Gastrocnemius medialis (tissue), 4 donors: ENCODE data around the gene SUPT20H. TPM values are rescaled to one million over a fixed set of nuclear protein-coding genes. Genes with fewer than 3 reads are reported as not detected.

Experiments
- ATAC-seq, 2 donors: fragments of 150-250 bp; one replicate each; pipeline ENCODE4 v1.9.1; 2016
- DNase-seq, 2 donors: peaks; one replicate each; pipeline ENCODE4 v3.0.0-alpha.2; 2019
- H3K27ac ChIP-seq, 4 donors: fragments of 200-600 bp; sonication (generic); 1 replicate in 1 of 4; 2 replicates in 3 of 4; pipeline ENCODE4 v1.5.1; 2016 to 2018; ENCODE audit warnings: mild to moderate bottlenecking in 2 of 4, moderate library complexity in 1 of 4
- H3K27me3 ChIP-seq, 3 donors: fragments of 200-600 bp; sonication (generic) in 2 of 3; 1 replicate in 1 of 3; 2 replicates in 2 of 3; pipeline versions ENCODE4 v1.5.1 to v1.6.0; 2016 to 2019; ENCODE audit warnings: mild to moderate bottlenecking in 1 of 3, moderate library complexity in 1 of 3
- H3K36me3 ChIP-seq, 2 donors: fragments of 200-600 bp; sonication (generic) in 1 of 2; one replicate each; pipeline ENCODE4 v1.5.1; 2017 to 2018
- H3K4me1 ChIP-seq, 2 donors: fragments of 200-600 bp; sonication (generic) in 1 of 2; one replicate each; pipeline ENCODE4 v1.5.1; 2016 to 2017; ENCODE audit warnings: mild to moderate bottlenecking in 2 of 2
- H3K4me3 ChIP-seq, 4 donors: fragments of 200-600 bp; sonication (generic) in 3 of 4; 1 replicate in 1 of 4; 2 replicates in 3 of 4; pipeline ENCODE4 v1.5.1; 2016 to 2019; ENCODE audit warnings: mild to moderate bottlenecking in 2 of 4
- H3K9me3 ChIP-seq, 3 donors: fragments of 200-600 bp; sonication (generic) in 2 of 3; 1 replicate in 1 of 3; 2 replicates in 2 of 3; pipeline ENCODE4 v1.5.1; 2016 to 2019
- POLR2A ChIP-seq, 2 donors: fragments of 450-650 bp; IDR thresholded peaks; one replicate each; pipeline ENCODE4 v1.6.1; 2017; ENCODE audit warnings: antibody characterized with exemption in 2 of 2, mild to moderate bottlenecking in 2 of 2, moderate library complexity in 2 of 2
- in situ Hi-C, 4 donors: fragments of 200-750 bp; cut with MboI; loops; one replicate each; pipeline versions ENCODE4 v1.15.0 to v1.8.0; 2017; ENCODE audit warnings: low sequenced_read_pairs in 4 of 4
- intact Hi-C: fragments of 100-400 bp; cut with DNase I; formaldehyde crosslinking; loops from one replicate; pipeline ENCODE4 v1.15.1; 2023; ENCODE audit warnings: low total_unique reads
- total RNA-seq, 4 donors: library from RNA; depleted of rRNA; stranded (reverse); fragments of >200 nt; gene quantifications; one replicate each; pipeline versions ENCODE4 v1.1.0 to v1.2.3, GENCODE V29; 2016
- TF ChIP-seq, protein P1 (sequence below), 5 experiments: fragments of 450-650 bp in 3 of 5; fragments of 200-600 bp in 2 of 5; sonication (generic) in 2 of 5; IDR thresholded peaks in 4 of 5; conservative IDR thresholded peaks in 1 of 5; 1 replicate in 4 of 5; 2 replicates in 1 of 5; pipeline ENCODE4 v1.5.1; 2016 to 2019; ENCODE audit warnings: antibody characterized with exemption in 5 of 5, mild to moderate bottlenecking in 3 of 5, moderate library complexity in 3 of 5

Gene SUPT20H
- total RNA-seq, 4 donors from 2014 or later = 18.1 to 24.4 (median 19.1) TPM

DNA sequence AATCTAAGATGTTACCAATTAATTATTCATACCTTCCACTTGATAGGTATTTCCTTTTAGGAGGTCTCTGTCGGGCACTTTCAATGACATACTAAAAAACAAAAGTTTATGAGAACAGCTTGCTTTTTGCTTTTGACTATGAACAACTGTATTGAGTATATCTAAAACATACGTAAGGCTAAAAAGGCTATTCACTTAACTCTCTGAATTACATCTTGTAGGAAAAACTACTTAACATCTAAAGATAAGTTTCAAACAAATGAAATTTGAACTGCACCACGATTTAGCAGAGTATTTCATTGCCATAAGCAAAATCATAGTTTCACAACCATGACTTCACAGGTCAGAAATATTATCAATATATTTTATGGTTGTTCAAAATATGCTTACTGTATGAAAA is 11.6 kb downstream of the SUPT20H start:
- no peaks in the 10 kb centered on the region for H3K9me3 ChIP-seq
- DNase-seq (no peak), ATAC-seq (no peak)
- in situ Hi-C loops (no loop called here), intact Hi-C loops (no loop called here)
- no peaks in the 10 kb centered on the region for H3K27me3 ChIP-seq
- no peak overlapping the region for H3K4me3 ChIP-seq
- TF ChIP-seq POLR2A (IDR thresholded peaks at IDR 0.05) = no peak
- TF ChIP-seq, protein P1, sequence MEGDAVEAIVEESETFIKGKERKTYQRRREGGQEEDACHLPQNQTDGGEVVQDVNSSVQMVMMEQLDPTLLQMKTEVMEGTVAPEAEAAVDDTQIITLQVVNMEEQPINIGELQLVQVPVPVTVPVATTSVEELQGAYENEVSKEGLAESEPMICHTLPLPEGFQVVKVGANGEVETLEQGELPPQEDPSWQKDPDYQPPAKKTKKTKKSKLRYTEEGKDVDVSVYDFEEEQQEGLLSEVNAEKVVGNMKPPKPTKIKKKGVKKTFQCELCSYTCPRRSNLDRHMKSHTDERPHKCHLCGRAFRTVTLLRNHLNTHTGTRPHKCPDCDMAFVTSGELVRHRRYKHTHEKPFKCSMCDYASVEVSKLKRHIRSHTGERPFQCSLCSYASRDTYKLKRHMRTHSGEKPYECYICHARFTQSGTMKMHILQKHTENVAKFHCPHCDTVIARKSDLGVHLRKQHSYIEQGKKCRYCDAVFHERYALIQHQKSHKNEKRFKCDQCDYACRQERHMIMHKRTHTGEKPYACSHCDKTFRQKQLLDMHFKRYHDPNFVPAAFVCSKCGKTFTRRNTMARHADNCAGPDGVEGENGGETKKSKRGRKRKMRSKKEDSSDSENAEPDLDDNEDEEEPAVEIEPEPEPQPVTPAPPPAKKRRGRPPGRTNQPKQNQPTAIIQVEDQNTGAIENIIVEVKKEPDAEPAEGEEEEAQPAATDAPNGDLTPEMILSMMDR (IDR thresholded peaks at IDR 0.05 in 4 of 5, conservative IDR thresholded peaks at IDR 0.05 in 1 of 5) = no peak
- H3K36me3 ChIP-seq = peaks cover 0 to 28% of the 10 kb centered on the region in 2 donors
- H3K4me1 ChIP-seq = peaks cover 0 to 10% of the 10 kb centered on the region in 2 donors
- H3K27ac ChIP-seq = no peak overlapping the region

DNA sequence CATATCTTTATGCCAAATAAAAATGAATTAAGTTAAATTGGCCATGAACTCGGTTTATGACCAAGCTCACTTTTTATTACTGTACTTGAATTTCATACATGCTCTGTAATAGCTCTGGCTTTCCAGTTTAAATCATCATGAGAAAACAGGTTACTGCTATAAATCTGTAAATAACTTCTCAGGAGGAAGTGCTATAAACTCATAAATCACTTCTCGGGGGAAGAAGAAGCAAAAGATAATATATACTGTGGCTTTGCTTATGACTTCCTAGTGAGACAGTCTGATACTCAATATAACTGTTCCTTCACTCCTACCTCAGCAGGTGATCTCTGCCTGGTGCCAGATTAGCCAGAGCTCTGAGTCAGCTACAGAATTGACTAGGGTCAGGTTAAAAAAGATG is 12.5 kb downstream of the SUPT20H start:
- ATAC-seq (peak in 1 of 2 donors; percentile 77), DNase-seq (no peak)
- no peaks in the 10 kb centered on the region for H3K9me3 ChIP-seq
- intact Hi-C loops (no loop called here), in situ Hi-C loops (no loop called here)
- peaks cover 0 to 7% of the 10 kb centered on the region in 2 donors for H3K4me1 ChIP-seq
- H3K27ac ChIP-seq = no peak overlapping the region
- peaks cover 0 to 36% of the 10 kb centered on the region in 2 donors for H3K36me3 ChIP-seq
- no peak for TF ChIP-seq POLR2A (IDR thresholded peaks at IDR 0.05)
- TF ChIP-seq, protein P1 (IDR thresholded peaks at IDR 0.05 in 4 of 5, conservative IDR thresholded peaks at IDR 0.05 in 1 of 5) = no peak
- no peaks in the 10 kb centered on the region for H3K27me3 ChIP-seq
- no peak overlapping the region for H3K4me3 ChIP-seq

DNA sequence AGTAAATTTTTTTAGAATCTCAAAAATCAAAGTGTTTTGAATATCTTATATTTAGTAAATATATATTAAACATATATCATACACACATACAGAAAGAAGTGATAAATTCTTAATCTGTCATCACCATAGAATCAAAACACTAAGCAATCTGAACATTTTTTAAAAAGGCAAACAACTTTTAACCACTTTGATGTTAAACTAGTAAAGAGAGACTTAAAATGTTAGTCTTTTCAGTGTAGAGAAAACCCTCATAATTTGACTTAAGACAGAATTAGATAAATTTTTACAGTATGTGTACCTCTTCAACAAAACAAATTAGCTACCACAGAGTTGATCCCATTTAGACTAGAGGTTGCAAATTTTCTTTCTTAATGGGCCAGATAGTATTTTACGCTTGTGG is 13.4 kb downstream of the SUPT20H start:
- H3K9me3 ChIP-seq = no peaks in the 10 kb centered on the region
- DNase-seq = no peak
- H3K27me3 ChIP-seq = no peaks in the 10 kb centered on the region
- H3K27ac ChIP-seq = no peak overlapping the region
- H3K4me3 ChIP-seq = no peak overlapping the region
- H3K4me1 ChIP-seq = peaks cover 4 to 5% of the 10 kb centered on the region in 2 donors
- no peak for ATAC-seq
- intact Hi-C loops = no loop called here
- TF ChIP-seq, protein P1 (IDR thresholded peaks at IDR 0.05 in 4 of 5, conservative IDR thresholded peaks at IDR 0.05 in 1 of 5) = no peak
- no peak for TF ChIP-seq POLR2A (IDR thresholded peaks at IDR 0.05)
- H3K36me3 ChIP-seq = peaks cover 0 to 46% of the 10 kb centered on the region in 2 donors
- in situ Hi-C loops = no loop called here

DNA sequence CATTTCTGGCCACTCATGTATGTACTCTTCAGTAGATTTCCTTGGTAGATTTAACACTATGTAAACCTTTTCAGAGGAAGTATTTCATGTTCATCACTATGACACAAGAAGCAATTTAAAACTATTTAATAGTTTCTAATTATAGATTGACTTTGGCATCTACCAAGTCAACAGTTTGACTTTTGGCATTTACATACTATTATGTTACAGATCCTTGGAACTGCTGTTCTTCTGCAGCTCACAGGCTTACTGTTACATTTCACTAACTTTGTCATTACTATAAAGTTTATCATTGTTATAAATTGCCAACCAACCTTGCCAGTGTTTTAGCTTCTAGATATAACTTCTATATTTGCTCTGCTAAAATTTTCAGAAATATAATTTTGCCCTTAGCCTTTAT is 18.7 kb downstream of the SUPT20H start:
- DNase-seq (no peak), ATAC-seq (peak in 1 of 2 donors; percentile 33)
- Histone ChIP-seq H3K36me3 (peaks cover 0 to 70% of the 10 kb centered on the region in 2 donors), H3K9me3 (no peaks in the 10 kb centered on the region), H3K4me3 (no peak overlapping the region), H3K4me1 (peaks cover 6 to 8% of the 10 kb centered on the region in 2 donors), H3K27ac (peak overlapping the region in 1 of 4 donors; percentile 10), H3K27me3 (no peaks in the 10 kb centered on the region)
- TF ChIP-seq, protein P1 (IDR thresholded peaks at IDR 0.05 in 4 of 5, conservative IDR thresholded peaks at IDR 0.05 in 1 of 5) = no peak
- TF ChIP-seq POLR2A (IDR thresholded peaks at IDR 0.05) = no peak
- in situ Hi-C loops = no loop called here
- intact Hi-C loops = no loop called here

DNA sequence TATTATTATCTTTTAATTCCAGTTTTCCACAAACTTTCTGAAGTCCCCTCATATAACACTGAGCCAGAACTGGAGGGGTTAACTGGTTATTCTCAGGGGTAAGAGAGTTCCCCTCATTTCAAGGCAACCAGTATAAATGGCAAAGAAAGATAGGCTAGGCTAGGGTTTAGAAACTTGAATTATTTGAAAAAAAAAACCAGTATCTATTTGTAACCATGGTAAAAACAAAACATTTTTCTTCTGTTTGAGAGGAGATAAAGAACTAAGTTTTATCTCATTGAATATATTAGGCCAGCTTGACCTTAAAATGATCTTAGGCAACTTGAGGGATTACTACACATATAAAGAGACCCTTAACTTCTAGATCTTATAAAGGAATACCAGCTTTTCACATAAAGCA is 19.6 kb downstream of the SUPT20H start:
- DNase-seq = no peak
- in situ Hi-C loops = no loop called here

More for the DNA sequence above, 19.6 kb downstream of the SUPT20H start:
- H3K9me3 ChIP-seq = no peaks in the 10 kb centered on the region
- peaks cover 6 to 8% of the 10 kb centered on the region in 2 donors for H3K4me1 ChIP-seq
- intact Hi-C loops = no loop called here
- no peak overlapping the region for H3K4me3 ChIP-seq
- ATAC-seq = no peak
- peaks cover 0 to 78% of the 10 kb centered on the region in 2 donors for H3K36me3 ChIP-seq
- TF ChIP-seq POLR2A (IDR thresholded peaks at IDR 0.05) = no peak
- TF ChIP-seq, protein P1 (IDR thresholded peaks at IDR 0.05 in 4 of 5, conservative IDR thresholded peaks at IDR 0.05 in 1 of 5) = no peak
- no peak overlapping the region for H3K27ac ChIP-seq
- no peaks in the 10 kb centered on the region for H3K27me3 ChIP-seq
